DMS114 treated with DMSO at 0.1 percent for 48 hours (cell line): ENCODE results near the gene CLRN3.

ENCODE experiments used
- DNase-seq: peaks from one replicate; lab custom pipeline; 2025; ENCODE audit not compliant: unreplicated experiment; lab: John Stamatoyannopoulos, UW

CLRN3 gene

DNA sequence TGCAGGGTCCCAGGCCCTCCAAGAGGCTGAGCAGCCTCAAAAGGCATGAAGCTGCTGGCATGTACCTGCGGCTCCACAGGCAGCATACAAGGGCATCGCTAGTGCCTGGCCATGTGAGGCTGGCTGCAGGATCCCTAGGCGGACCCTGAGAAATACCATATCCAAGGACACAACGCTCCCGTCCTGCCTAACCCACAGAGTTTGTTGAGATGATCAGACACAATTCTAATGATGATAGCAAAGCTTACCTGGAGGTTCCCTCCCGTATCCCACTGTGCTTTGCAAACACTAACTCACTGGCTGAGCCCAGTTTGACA is 17.3 kb downstream of the CLRN3 start:
- no peak for DNase-seq

DNA sequence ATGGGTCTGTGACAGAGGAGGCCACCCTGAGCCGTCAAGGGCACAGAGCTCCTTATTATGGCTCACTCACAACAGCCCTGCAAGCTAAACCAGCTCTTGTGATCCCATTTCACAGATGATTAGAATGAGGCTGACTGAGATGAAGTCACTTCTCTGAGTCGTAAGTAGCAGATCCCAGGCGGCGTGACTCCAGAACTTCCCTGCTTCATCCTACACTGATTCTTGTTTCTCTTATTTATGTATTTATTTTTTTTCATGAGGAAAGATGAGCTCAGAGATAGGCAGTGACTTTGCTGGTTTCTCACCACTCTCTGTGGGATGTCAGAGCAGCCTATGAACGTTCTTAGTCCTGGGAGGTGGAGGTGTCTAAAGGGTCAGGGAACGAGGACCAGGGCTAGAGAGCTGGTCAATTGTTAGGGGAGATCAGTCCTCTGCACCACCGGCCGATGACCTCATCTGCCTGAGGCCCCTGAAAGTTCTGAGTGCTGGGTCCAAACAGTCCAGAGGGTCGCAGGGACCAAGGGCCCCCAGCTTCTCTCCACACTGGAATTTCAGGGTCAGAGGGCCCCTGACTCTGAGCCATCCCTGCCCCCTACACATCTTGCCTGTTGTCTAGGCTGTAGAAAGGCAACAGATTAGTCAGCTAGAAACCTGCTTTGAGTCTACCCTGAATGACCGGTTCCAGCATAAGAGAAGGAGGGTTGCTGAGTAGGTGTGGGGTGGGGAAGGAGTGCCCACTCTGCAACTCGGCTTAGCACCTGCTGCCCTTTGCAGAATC is 17.9 kb downstream of the CLRN3 start:
- no peak for DNase-seq

GRCh38 chr10:127873901-127874470 is 18.8 kb downstream of the CLRN3 start:
- DNase-seq = no peak

GRCh38 chr10:127872871-127873600 is 19.7 kb downstream of the CLRN3 start:
- DNase-seq = no peak

DNA sequence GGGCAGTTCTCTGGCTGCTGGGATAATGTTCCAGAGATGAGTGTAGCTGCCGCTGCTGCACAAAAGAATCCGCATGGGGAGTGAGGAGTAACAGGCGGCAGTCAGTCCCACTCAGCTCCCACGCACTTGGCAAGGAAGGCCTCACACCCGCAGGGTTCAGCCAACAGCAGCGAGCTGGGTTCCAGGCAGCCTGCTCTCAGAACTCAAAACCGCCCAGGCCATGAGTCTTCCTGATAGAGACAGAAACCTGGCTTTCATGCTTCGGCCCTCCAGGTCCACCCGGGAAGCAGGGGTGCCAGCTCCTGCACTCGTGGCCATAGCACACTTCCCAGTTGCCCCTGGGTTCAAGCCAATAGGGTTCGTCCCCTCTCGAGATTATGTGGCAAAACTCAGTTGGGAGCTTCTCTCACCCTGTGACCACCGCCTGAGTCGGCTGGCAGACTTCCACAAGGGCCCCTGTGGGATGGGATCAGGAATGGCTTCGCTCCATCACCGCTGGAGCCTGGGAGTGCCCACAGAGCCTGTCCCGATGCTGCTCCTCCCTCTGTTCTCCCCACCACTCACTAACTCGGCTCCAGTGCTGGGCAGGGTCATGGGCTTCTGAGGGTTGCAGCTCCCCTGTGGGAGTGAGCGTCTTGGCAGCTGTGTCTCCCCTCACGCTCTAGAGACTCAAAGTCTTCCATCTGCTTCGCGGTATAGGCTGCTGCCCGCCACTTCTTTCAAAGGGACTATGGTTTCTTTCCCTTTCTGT is 20.6 kb downstream of the CLRN3 start:
- DNase-seq = no peak

GRCh38 chr10:127871631-127872010 is 21.1 kb downstream of the CLRN3 start:
- no peak for DNase-seq

- no peak for DNase-seq
Measured at GRCh38 chr10:127869329-127869728, 23.4 kb downstream of the CLRN3 start.

DNA sequence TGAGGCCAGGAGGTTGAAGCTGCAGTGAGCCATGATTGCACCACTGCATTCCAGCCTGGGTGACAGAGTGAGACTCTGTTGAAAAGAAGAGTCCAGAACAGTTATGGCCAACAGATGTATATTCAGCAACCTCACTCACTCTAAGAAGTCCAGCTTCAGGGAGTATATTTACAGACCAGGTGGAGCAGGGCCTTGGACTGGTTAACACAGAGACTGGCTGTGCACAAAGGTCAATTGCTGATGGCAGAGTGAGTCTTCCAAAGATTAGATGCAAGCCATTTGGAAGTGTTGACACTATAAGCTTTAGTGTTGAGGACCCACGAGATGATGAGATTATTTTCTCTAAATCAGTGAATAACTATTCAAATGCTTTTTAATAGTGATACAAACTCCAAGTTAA is 24.9 kb downstream of the CLRN3 start:
- no peak for DNase-seq

DNA sequence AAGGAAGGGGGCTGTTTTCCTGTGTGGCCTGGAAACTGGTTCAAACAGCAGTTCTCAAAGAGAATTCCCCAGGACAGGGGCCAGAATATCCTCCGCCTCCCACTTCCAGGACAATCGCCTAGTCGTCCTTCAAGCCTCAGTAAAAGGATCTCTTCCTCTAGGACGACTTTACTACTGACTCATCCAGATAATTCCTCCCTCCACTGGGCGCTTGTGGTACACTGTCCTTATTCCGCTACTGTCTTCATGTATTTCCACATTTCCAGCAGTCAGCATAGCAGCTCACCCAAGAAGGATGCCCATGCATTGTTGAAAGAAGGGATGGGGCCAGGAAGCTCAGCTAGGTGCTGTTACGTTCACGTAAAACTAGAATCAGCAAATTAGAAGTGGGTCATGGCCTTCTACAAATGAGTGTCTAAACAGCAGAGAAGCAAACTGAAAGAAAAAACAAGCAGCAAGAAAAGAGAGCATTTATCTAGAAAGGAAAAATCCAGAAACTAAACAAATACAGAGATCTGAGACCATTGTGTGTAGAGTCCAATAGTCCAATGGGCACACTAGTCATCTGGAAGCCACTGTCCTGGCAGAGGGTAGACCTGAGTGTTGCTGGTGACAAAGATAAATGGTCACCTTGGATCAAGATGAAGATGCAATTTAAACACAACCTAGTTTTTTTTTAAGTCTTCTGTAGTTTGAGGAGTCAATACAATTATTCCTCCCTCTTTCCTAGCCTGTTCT is 26.3 kb downstream of the CLRN3 start:
- DNase-seq = no peak

- DNase-seq = no peak
Measured at GRCh38 chr10:127863231-127863825, 29.4 kb downstream of the CLRN3 start.

- no peak for DNase-seq
Measured at GRCh38 chr10:127860592-127860991, 32.1 kb downstream of the CLRN3 start.

DNA sequence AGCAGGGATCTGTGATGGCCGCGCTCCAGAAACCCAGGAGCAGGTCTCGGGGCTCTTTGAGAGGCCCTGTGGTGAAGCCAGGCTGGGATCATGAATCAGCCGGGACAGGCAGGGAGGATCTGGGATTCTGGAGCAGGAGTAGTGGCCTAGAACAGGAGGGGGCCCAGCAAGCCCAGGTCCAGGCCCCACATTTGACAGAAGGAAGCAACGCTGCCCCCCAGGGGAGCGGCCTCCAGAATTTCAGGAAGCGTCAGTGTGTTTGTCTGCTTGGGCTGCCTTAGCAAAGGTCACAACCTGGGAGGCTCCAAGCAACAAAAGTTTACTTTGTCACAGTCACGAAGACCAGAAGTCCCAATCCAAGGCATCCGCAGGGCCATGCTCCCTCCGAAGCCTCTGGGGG is 36.8 kb downstream of the CLRN3 start:
- no peak for DNase-seq

DNA sequence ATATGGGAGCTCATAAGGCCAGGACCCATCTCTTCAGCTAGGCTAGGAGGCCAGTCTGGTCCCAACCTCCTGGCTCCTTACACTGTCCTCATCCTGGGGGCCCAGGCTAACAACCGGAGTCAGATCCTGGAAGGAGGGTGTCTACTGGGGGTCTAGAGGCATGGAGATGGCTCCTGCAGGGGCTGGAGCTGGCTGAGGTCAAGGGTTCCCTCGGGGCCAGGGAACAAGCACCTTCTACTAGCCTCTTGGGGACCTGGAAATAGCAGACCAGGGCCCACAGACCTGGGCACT is 37.2 kb downstream of the CLRN3 start:
- DNase-seq = no peak

GRCh38 chr10:127854769-127855590 is 37.8 kb downstream of the CLRN3 start:
- no peak for DNase-seq

DNA sequence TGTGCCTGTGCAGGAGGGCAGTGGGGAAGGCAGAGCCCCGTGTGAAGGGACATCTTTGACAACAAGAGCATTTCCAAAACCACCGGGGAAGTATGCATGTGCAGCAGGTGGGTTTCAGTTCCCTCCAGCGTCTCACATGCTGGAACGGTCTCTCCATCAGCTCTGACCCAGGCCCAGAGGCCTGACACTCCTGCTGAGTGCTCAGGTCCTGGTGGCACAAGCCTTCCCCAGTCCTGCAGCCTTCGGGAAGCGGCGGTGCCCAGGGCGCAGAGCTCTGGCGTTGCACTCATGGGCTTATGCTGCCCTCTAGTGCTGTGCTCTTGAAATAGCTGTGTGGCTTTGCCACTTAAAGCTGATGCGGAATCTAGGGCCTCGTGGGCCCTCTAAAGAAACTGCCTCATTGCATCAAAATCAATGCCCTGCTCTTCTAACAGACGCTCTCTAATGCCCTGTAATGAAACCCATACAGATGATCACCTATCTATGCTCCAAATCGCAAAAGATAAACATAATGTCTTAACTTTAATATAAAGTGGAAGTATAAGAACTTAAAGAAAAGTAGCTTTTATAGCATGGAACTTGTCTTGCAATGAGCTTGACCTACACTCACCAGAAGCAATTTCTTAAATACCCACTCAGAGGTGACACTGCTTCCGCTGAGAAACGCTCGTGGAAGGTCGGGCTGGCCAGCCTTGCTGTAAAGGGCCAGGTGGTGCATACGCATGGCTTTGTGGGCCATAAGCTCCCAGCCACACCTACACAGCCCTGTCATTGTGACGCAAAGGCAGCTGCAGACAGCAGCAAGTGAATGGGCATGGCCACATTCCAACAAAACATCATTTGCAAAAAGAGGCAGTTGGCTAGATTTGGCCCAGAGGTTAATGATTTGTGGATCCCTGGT is 38.6 kb downstream of the CLRN3 start:
- peak; percentile 77 for DNase-seq

- DNase-seq = no peak
Measured at GRCh38 chr10:127852456-127852855, 40.3 kb downstream of the CLRN3 start.

- no peak for DNase-seq
Measured at GRCh38 chr10:127851661-127852194, 41.0 kb downstream of the CLRN3 start.

DNA sequence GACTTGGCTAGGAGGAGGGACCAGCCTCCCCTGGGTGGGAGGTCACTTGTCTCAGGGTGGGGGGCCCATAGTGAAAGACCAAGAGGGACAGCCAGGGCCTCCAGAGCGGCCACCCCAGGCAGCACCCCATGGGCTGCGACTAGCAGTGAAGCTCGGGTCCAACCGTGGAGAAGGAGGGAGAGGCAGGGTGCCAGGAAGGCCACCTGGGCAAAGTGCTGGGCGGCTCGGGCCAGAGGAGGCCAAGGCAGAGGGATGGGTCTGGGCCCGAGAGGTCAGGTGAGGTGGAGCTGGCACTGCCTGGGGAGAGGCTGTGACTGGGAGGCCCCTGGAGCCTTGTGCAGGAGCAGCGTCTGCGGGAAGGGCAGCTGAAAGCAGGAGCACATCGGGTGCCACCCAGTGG is 41.8 kb downstream of the CLRN3 start:
- DNase-seq = no peak

DNA sequence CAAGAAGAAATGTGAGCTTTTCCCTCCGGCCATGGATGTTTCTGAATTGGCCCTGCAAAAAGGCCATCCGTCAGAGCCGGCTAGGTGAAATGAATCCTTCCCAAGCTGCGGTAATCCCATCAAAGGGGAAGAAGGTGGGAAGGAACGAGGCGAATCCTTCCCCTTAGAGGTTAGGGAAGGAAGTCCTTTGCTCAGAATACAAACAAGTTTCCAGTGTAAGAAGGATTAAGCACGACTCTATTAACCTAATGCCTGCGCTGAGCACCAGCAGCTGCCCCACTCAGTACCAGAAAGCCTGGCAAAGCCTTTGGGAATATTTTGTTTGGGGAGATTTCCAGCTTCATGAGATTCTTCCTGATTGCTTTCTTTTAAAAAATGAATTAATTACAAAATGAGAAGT is 42.8 kb downstream of the CLRN3 start:
- DNase-seq = no peak
